Heart left ventricle (tissue), 16 donors: ENCODE data around the gene PRRC2C. TPM values are rescaled to one million over a fixed set of nuclear protein-coding genes. Genes with fewer than 3 reads are reported as not detected.

Source experiments
- ATAC-seq, 4 donors: fragments of 200-7000 bp; cut with Tn5 transposase; one replicate each; pipeline ENCODE4 v1.9.1; 2020 to 2022; ENCODE audit warnings: moderate library complexity in 4 of 4, mild to moderate bottlenecking in 3 of 4, moderate number of reproducible peaks in 1 of 4
- DNase-seq, 5 donors: peaks; one replicate each; pipeline ENCODE4 v3.0.0-alpha.2; 2020
- H3K27ac ChIP-seq, 12 donors: fragments of 200-600 bp; sonication (generic) in 4 of 12; one replicate each; pipeline versions ENCODE4 v1.5.0 to v1.8.0; 2016 to 2022; ENCODE audit warnings: mild to moderate bottlenecking in 2 of 12
- H3K27me3 ChIP-seq, 9 donors: fragments of 200-600 bp; sonication (generic) in 2 of 9; one replicate each; pipeline versions ENCODE4 v1.5.1 to v1.8.0; 2016 to 2022; ENCODE audit warnings: mild to moderate bottlenecking in 3 of 9
- H3K36me3 ChIP-seq, 9 donors: fragments of 200-600 bp; sonication (generic) in 2 of 9; one replicate each; pipeline versions ENCODE4 v1.5.0 to v1.8.0; 2018 to 2022; ENCODE audit warnings: mild to moderate bottlenecking in 2 of 9
- H3K4me1 ChIP-seq, 12 donors: fragments of 200-600 bp; sonication (generic) in 4 of 12; one replicate each; pipeline versions ENCODE4 v1.5.0 to v1.8.0; 2016 to 2022; ENCODE audit warnings: mild to moderate bottlenecking in 3 of 12
- H3K4me3 ChIP-seq, 12 donors: fragments of 200-600 bp; sonication (generic) in 4 of 12; one replicate each; pipeline versions ENCODE4 v1.5.0 to v1.8.0; 2017 to 2022; ENCODE audit warnings: mild to moderate bottlenecking in 9 of 12, moderate library complexity in 4 of 12
- H3K9me3 ChIP-seq, 12 donors: fragments of 200-600 bp; sonication (generic) in 4 of 12; one replicate each; pipeline versions ENCODE4 v1.5.0 to v1.8.0; 2016 to 2022; ENCODE audit warnings: mild to moderate bottlenecking in 1 of 12
- POLR2A ChIP-seq, 2 donors: fragments of 450-650 bp; IDR thresholded peaks; one replicate each; pipeline ENCODE4 v1.6.1; 2017; ENCODE audit warnings: antibody characterized with exemption in 2 of 2, mild to moderate bottlenecking in 2 of 2, moderate library complexity in 2 of 2
- WGBS, 4 donors: extraction: QIAGEN DNeasy Blood & Tissue Kit in 2 of 4; methylation state at CpG; one replicate each; pipeline versions ENCODE4 v1.1.5 to v1.1.7; 2013 to 2018; 5-methylcytosine and 5-hydroxymethylcytosine counted together
- intact Hi-C, 10 donors: fragments of 100-400 bp; cut with DNase I; formaldehyde crosslinking; loops; one replicate each; pipeline versions ENCODE4 v1.11.1 to v1.14.2; 2022
- polyA plus RNA-seq, 2 donors: library from polyadenylated mRNA; stranded (reverse); fragments of 200-250 nt; gene quantifications; one replicate each; pipeline ENCODE4 v1.2.3, GENCODE V29; 2013
- total RNA-seq, 9 donors: library from RNA; depleted of rRNA in 2 of 9; stranded (reverse); fragments of >200 nt in 2 of 9; fragmentation: NEBNext Ultra II Directional in 3 of 9; extraction: Animal tissue kit (Norgen Biotek cat#: 25700) in 3 of 9; gene quantifications; one replicate each; pipeline versions ENCODE4 v1.1.0 to v1.2.4, GENCODE V29; 2016 to 2023
- TF ChIP-seq, protein P1 (sequence below), 12 donors: fragments of 200-600 bp; sonication (generic) in 4 of 12; IDR thresholded peaks; one replicate each; pipeline versions ENCODE4 v1.5.0 to v1.8.0; 2018 to 2022; ENCODE audit warnings: antibody characterized with exemption in 12 of 12, mild to moderate bottlenecking in 5 of 12
- donor health status: ischemic (EF 13 %, LVEDD 7.1; RV severe dilation, severe dysfunction).
- donor health status: healthy with polysubstance abuse.
- donor health status: DM: no; HTN: yes; CAD: no.
- donor health status: DM: no; HTN: no; CAD: no.
- donor health status: ischemic (EF 25% LVEDD 6.9; RV normal size, moderate dysfunction).
- donor health status: ischemic (EF 25% LVEDD 5.7; RV mildly dilated, moderate dysfunction).
- donor health status: healthy.
- donor health status: DM: yes; HTN: yes; CAD: no.
- donor health status: ischemic (EF 35%, LVEDD 5.7; RV mildly dilated, moderate dysfunction).
- donor health status: nonischemic (EF 11% LVEDD 7.7; RV severe dilation, severe dysfunction).
- donor health status: DM: yes; HTN: yes; CAD: no.
- donor health status: PGD.
- donor health status: ischemic (EF 29% LVEDD 5.4; RV normal size, mild dysfunction).
- donor health status: nonischemic (EF 23%, LVEDD 6.1; RV moderate dilation, normal function).

PRRC2C gene
- total and polyA plus RNA-seq, 11 donors: 21.1 to 107 (median 50.0) TPM

- ATAC-seq (no peak), DNase-seq (no peak)
- Histone ChIP-seq H3K4me1 (peaks cover 0 to 2% (median 0%) of the 10 kb centered on the region in 12 donors), H3K4me3 (no peak overlapping the region), H3K36me3 (no peaks in the 10 kb centered on the region), H3K9me3 (no peaks in the 10 kb centered on the region), H3K27ac (no peak overlapping the region), H3K27me3 (no peaks in the 10 kb centered on the region)
- WGBS, 4 donors: 83 to 92% (median 85%) methylated on average over 2 of the region's 2 CpGs
- no peak for TF ChIP-seq POLR2A (IDR thresholded peaks at IDR 0.05)
- TF ChIP-seq, protein P1, sequence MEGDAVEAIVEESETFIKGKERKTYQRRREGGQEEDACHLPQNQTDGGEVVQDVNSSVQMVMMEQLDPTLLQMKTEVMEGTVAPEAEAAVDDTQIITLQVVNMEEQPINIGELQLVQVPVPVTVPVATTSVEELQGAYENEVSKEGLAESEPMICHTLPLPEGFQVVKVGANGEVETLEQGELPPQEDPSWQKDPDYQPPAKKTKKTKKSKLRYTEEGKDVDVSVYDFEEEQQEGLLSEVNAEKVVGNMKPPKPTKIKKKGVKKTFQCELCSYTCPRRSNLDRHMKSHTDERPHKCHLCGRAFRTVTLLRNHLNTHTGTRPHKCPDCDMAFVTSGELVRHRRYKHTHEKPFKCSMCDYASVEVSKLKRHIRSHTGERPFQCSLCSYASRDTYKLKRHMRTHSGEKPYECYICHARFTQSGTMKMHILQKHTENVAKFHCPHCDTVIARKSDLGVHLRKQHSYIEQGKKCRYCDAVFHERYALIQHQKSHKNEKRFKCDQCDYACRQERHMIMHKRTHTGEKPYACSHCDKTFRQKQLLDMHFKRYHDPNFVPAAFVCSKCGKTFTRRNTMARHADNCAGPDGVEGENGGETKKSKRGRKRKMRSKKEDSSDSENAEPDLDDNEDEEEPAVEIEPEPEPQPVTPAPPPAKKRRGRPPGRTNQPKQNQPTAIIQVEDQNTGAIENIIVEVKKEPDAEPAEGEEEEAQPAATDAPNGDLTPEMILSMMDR (IDR thresholded peaks at IDR 0.05): no peak
- intact Hi-C loops: no loop called here
Observed at GRCh38 chr1:171616586-171616985, 131.3 kb downstream of the PRRC2C start.

DNA sequence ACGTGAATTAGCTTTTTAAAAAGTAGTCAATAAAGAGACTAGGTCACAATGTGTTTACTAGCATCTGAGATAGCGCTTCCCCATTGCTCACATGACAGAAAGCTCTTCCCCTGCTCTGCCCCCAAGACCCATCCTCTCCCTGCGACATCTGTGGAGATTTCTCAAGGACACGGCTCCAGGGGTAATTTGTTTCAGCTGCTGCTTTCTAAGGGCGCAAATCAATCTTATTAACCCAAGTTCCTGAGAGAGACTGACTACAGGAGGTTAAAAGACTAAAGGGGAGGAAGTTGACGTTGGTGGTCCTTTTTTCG lies 136.8 kb downstream of the PRRC2C start, which contains the start of gene MYOCOS:
Gene MYOCOS, plus strand, starts transcription at position 92 of the 311 bp plus-strand sequence. CDS start 1,641 bp downstream, outside the sequence.
- H3K27me3 ChIP-seq: no peaks in the 10 kb centered on the region
- ATAC-seq: no peak
- no peaks in the 10 kb centered on the region for H3K9me3 ChIP-seq
- H3K4me1 ChIP-seq: no peaks in the 10 kb centered on the region
- H3K4me3 ChIP-seq: no peak within 1 kb of the TSS
- intact Hi-C loops: no loop called here
- no peaks in the 10 kb centered on the region for H3K36me3 ChIP-seq
- 75 to 83% (median 79%) methylated on average over 7 of the region's 7 CpGs for WGBS, 4 donors
- no peak for DNase-seq
- TF ChIP-seq, protein P1 (IDR thresholded peaks at IDR 0.05): no peak
- TF ChIP-seq POLR2A (IDR thresholded peaks at IDR 0.05): no peak
- H3K27ac ChIP-seq: no peak within 1 kb of the TSS

- no peak overlapping the region for H3K4me3 ChIP-seq
- no peak for TF ChIP-seq POLR2A (IDR thresholded peaks at IDR 0.05)
- TF ChIP-seq, protein P1 (IDR thresholded peaks at IDR 0.05): no peak
- no peaks in the 10 kb centered on the region for H3K9me3 ChIP-seq
- no peaks in the 10 kb centered on the region for H3K27me3 ChIP-seq
- DNase-seq (no peak), ATAC-seq (no peak)
- WGBS, 4 donors: 74 to 81% (median 79%) methylated on average over 9 of the region's 9 CpGs
- H3K27ac ChIP-seq: no peak overlapping the region
- H3K4me1 ChIP-seq: no peaks in the 10 kb centered on the region
- intact Hi-C loops: no loop called here
- no peaks in the 10 kb centered on the region for H3K36me3 ChIP-seq
Observed at GRCh38 chr1:171623651-171624331, 138.5 kb downstream of the PRRC2C start.

- Histone ChIP-seq H3K9me3 (no peaks in the 10 kb centered on the region), H3K4me1 (no peaks in the 10 kb centered on the region), H3K27ac (no peak overlapping the region), H3K27me3 (no peaks in the 10 kb centered on the region), H3K36me3 (no peaks in the 10 kb centered on the region), H3K4me3 (no peak overlapping the region)
- DNase-seq (no peak), ATAC-seq (no peak)
- WGBS, 4 donors: 71 to 90% (median 84%) methylated on average over 1 of the region's 1 CpG
- TF ChIP-seq POLR2A (IDR thresholded peaks at IDR 0.05): no peak
- TF ChIP-seq, protein P1 (IDR thresholded peaks at IDR 0.05): no peak
- intact Hi-C loops: no loop called here
Observed at GRCh38 chr1:171625225-171625624, 139.9 kb downstream of the PRRC2C start.
